IPS DF 6.9 (cell line): ENCODE results near the gene RRP1.

Experiments
- DNase-seq: peaks from one replicate; pipeline ENCODE4 v3.0.0-alpha.2; 2013; ENCODE audit warnings: low read depth, low spot score
- H3K27ac ChIP-seq: one replicate; pipeline ENCODE4 v1.5.1; 2013; ENCODE audit warnings: low read length, control low read depth
- H3K27me3 ChIP-seq: 2 replicates; pipeline ENCODE4 v1.6.1; 2013; ENCODE audit warnings: mild to moderate bottlenecking, low read length; ENCODE audit not compliant: control insufficient read depth, insufficient read depth
- H3K36me3 ChIP-seq: 2 replicates; pipeline ENCODE4 v1.6.1; 2013; ENCODE audit warnings: low read length; ENCODE audit not compliant: control insufficient read depth, insufficient read depth
- H3K4me1 ChIP-seq: 2 replicates; pipeline ENCODE4 v1.6.1; 2013; ENCODE audit warnings: low read length; ENCODE audit not compliant: control insufficient read depth, insufficient read depth
- H3K4me3 ChIP-seq: 2 replicates; pipeline ENCODE4 v1.5.1; 2013; ENCODE audit warnings: mild to moderate bottlenecking, low read length
- H3K9me3 ChIP-seq: 2 replicates; pipeline ENCODE4 v1.6.1; 2013; ENCODE audit warnings: low read length, inconsistent platforms; ENCODE audit not compliant: control insufficient read depth, insufficient read depth
- WGBS: extraction: QIAGEN DNeasy Blood & Tissue Kit; methylation state at CpG from one replicate; pipeline ENCODE4 v1.1.7; 2013; ENCODE audit warnings: mixed read lengths, missing lambda C conversion rate; ENCODE audit not compliant: insufficient read length, insufficient coverage; 5-methylcytosine and 5-hydroxymethylcytosine counted together

The RRP1 gene

DNA sequence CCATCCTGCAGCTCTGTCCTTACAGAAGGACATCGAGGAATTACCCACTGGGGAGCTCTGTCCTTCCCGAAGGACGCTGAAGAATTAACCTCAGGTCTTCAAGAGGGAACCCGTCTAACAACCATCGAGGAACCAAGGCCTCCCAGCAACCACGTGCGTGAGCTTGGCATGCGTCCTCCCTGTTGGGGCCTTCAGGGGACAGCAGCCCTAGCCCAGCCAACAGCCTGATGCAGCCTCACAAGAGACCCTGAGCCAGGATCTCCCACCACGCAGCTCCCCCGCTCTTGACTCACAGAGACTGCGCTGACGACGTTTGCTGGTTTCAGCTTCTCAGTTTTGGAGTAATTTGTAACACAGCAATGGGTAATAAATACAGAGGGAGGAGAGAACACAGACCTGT lies 56.0 kb downstream of the RRP1 start:
- no peaks in the 10 kb centered on the region for H3K4me1 ChIP-seq
- no peaks in the 10 kb centered on the region for H3K36me3 ChIP-seq
- H3K27me3 ChIP-seq = no peaks in the 10 kb centered on the region
- H3K9me3 ChIP-seq = no peaks in the 10 kb centered on the region
- no peak overlapping the region for H3K27ac ChIP-seq
- no peak overlapping the region for H3K4me3 ChIP-seq
- no peak for DNase-seq
- WGBS = no CpG with 5 or more reads among the region's 13 CpGs

DNA sequence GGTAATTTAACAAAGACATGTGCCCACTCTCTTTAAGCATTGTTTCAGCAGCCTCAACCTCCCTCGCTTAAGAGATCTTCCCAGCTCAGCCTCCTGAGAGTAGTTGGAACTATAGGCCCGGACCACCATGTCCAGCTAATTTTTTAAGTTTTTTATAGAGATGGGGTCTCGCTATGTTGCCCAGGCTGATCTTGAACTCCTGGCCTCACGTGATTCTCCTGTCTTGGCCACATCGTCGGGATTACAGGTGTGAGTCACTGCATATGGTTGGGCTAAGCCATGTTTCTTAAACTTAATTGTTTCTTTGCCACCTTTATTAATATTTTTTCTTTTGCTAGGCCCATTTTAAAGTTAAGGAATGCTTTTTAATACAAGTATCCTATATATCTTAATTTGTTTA lies 57.1 kb downstream of the RRP1 start:
- H3K4me1 ChIP-seq = no peaks in the 10 kb centered on the region
- no CpG with 5 or more reads among the region's 6 CpGs for WGBS
- H3K36me3 ChIP-seq = no peaks in the 10 kb centered on the region
- H3K4me3 ChIP-seq = no peak overlapping the region
- H3K9me3 ChIP-seq = no peaks in the 10 kb centered on the region
- no peaks in the 10 kb centered on the region for H3K27me3 ChIP-seq
- H3K27ac ChIP-seq = no peak overlapping the region
- DNase-seq = no peak

DNA sequence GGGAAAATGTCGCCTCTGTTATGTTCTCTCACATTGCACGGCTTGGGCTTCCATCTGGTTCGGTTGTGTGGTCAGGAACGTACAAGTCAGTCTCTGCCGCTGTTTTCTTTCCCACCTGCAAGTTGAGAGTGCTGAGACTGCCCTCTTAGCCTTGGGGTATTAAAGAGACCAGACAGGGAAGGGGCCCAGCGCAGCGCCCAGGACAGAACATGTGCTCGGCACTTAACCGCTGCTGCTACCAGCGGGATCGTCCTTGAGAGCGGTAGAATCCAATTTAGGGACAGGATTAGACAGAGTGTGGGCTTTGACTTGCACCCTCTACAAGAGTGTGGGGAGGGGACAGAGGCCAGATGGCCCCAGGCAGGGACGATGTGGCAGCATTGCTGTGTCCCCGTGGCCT lies 57.9 kb downstream of the RRP1 start:
- no peaks in the 10 kb centered on the region for H3K4me1 ChIP-seq
- no peak overlapping the region for H3K4me3 ChIP-seq
- WGBS = no CpG with 5 or more reads among the region's 14 CpGs
- H3K9me3 ChIP-seq = no peaks in the 10 kb centered on the region
- H3K27me3 ChIP-seq = no peaks in the 10 kb centered on the region
- no peaks in the 10 kb centered on the region for H3K36me3 ChIP-seq
- no peak for DNase-seq
- H3K27ac ChIP-seq = no peak overlapping the region

DNA sequence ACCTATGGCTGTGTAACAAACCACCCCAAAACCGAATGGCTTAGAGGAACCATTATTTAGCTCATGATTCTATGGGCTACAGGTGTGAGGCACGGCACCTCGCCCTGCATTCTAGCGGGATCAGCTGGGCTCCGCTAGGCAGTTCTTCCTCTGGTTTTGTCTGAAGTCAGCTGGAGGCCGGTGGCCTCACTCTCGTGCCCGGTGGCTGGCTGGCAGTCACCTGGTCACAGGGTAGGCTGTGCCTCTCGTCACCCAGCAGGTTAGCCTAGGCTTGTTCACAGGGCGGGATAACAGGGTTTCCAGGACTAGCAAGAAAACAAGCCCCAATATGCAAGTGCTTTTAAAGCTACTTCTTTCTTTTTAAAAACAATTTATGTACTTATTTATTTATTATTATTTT lies 59.4 kb downstream of the RRP1 start:
- Histone ChIP-seq H3K27me3 (no peaks in the 10 kb centered on the region), H3K27ac (no peak overlapping the region)
- WGBS = no CpG with 5 or more reads among the region's 10 CpGs

DNA sequence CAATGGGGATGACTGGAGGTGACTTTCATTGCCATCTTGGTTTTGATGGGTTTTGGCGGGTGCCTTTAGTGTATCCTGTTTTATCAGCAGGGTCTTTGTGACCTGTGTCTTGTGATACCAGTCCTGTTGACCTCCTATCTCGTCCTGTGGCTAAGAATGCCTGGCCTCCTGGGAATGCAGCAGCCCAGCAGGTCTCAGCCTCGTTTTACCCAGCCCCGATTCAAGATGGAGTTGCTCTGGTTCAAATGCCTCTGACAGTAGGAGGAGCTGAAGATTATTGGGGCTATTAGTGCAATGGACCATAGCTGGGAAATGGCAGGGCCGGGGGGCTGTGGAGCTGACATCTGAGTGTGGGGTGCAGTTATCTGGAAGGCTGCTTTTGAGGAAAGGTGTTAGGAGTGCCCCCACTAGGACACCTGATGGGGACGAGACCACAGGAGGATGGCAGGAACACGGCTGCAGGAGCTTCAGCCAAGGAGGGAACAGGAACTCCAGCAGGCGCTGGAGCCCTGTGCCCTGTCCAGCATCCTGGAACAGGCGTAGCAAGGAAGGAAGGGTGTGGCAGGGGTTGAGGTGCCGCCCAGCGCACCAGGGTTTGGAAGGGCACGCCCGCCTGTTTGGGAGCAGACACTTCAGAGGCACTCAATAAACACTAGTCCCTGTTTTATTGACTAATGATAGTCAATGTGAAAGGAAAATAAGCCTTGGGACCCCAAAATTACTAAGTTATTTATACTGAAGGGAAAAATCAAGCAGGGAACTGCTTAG lies 60.3 kb downstream of the RRP1 start:
- Histone ChIP-seq H3K27ac (no peak overlapping the region), H3K27me3 (no peaks in the 10 kb centered on the region), H3K4me1 (no peaks in the 10 kb centered on the region), H3K4me3 (no peak overlapping the region), H3K36me3 (no peaks in the 10 kb centered on the region), H3K9me3 (no peaks in the 10 kb centered on the region)
- DNase-seq = no peak
- WGBS = no CpG with 5 or more reads among the region's 13 CpGs

More for the DNA sequence above, 59.4 kb downstream of the RRP1 start:
- Histone ChIP-seq H3K4me1 (no peaks in the 10 kb centered on the region), H3K4me3 (no peak overlapping the region), H3K9me3 (no peaks in the 10 kb centered on the region), H3K36me3 (no peaks in the 10 kb centered on the region)
- DNase-seq = no peak

DNA sequence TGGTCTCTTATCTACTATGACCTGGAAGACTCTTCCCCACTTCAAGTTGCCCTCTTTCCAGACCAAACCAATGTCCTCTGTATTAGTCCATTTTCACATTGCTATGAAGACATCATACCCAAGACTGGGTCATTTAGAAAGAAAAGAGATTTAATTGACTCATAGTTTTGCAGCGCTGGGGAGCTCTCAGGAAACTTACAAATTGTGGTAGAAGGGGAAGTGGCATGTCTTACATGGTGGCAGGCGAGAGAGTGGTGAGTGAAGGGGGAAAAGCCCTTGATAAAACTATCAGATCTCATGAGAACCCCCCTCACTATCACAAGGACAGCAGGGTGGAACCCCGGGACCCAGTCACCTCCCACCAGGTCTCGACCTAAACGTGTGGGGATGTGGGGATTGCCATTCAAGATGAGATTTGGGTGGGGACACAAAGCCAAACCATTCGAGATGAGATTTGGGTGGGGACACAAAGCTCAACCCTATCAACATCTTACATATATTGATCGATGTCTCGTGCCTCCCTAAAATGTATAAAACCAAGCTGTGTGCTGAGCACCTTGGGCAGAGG lies 61.4 kb downstream of the RRP1 start:
- no CpG with 5 or more reads among the region's 8 CpGs for WGBS
- Histone ChIP-seq H3K36me3 (no peaks in the 10 kb centered on the region), H3K4me1 (no peaks in the 10 kb centered on the region), H3K9me3 (no peaks in the 10 kb centered on the region), H3K27ac (no peak overlapping the region), H3K27me3 (no peaks in the 10 kb centered on the region), H3K4me3 (no peak overlapping the region)
- no peak for DNase-seq

DNA sequence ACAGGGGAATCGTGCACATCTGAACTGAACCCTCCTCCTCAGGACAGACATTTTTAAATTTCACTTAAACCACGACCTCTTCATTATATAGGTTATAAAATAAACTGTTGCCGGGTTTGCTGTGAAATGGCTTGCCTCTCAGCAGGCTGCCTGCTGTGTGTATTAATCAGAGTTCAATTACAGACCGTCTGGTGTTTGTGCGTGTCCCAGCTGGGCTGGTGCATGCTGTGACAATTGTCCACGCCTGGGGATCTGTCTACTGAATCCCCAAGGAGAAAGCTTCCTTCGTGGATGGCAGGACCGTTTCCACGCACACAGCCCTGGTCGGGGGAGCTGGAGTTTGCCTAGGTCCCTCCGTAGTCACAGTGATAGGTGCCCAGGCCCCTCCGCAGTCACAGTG lies 62.2 kb downstream of the RRP1 start:
- WGBS = no CpG with 5 or more reads among the region's 12 CpGs
- H3K36me3 ChIP-seq = no peaks in the 10 kb centered on the region
- DNase-seq = no peak
- H3K4me3 ChIP-seq = no peak overlapping the region
- H3K9me3 ChIP-seq = no peaks in the 10 kb centered on the region
- no peaks in the 10 kb centered on the region for H3K27me3 ChIP-seq
- H3K27ac ChIP-seq = no peak overlapping the region
- no peaks in the 10 kb centered on the region for H3K4me1 ChIP-seq

DNA sequence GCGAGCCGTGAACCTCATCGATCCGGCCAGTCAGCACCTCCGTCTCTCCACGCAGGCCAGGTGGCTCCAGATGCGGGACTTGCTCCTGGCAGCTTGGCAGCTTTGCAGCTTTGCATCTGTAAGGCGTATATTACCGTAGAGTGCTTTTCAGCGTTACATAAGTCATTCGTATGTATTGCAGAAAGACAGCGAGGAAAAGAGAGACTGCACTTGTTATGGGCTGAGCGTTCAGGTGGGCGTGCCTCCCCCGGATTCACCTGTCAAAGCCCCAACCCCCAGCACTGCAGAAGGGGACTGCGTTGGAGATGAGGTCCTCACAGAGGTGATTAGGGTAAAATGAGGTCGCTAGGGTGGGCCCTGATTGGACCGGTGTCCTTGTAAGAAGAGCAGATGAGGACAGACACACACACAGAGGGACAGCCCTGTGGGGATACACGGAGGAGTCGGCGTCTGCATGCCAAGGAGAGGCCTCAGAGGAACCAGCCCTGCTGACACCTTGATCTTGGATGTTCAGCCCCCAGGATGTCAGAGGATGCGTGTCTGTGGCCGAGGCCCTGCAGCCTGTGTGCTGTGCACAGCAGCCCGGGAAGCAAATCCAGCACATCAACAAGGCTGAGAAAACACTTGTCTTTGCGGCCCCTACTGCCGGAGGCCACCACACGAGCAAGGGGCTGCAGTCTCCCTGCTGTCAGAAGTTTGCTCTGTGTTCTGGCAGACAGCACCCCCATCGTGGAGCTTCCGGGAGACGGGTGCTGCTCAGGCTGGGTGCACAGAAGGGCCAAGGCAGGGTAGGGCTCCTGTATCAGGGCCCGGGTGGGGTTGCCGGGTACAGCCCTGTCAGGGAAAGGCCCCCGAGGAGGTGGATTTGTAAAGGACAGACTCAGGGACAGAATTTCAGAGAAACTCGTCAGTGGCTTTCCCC lies 64.7 kb downstream of the RRP1 start:
- WGBS = no CpG with 5 or more reads among the region's 34 CpGs
- Histone ChIP-seq H3K27ac (no peak overlapping the region), H3K4me1 (no peaks in the 10 kb centered on the region; the same call in 1 of the 2 replicates), H3K9me3 (no peaks in the 10 kb centered on the region), H3K4me3 (no peak overlapping the region), H3K27me3 (no peaks in the 10 kb centered on the region), H3K36me3 (no peaks in the 10 kb centered on the region)
- no peak for DNase-seq
